NCI-H2081 treated with DMSO at 0.1 percent for 48 hours (cell line): ENCODE measurements around the gene TMEM167B.
A peak's percentile ranks its signal among the peaks of the same experiment; 100 is the strongest.

Source experiments
- DNase-seq: peaks from one replicate; lab custom pipeline; 2025; lab: John Stamatoyannopoulos, UW

The TMEM167B gene

GRCh38 chr1:109083501-109083900 is 7.1 kb upstream of the TMEM167B start:
- DNase-seq, result no peak

GRCh38 chr1:109083923-109084322 is 6.6 kb upstream of the TMEM167B start:
- no peak for DNase-seq

- DNase-seq, result no peak
Observed at GRCh38 chr1:109084563-109085517, 5.7 kb upstream of the TMEM167B start.

GRCh38 chr1:109089242-109090015 is 1.1 kb upstream of the TMEM167B start:
- DNase-seq, result no peak

- DNase-seq, result no peak
Observed at GRCh38 chr1:109091078-109091838, 694 bp downstream of the TMEM167B start.

- DNase-seq, result no peak
Observed at GRCh38 chr1:109091839-109092193, 1.3 kb downstream of the TMEM167B start.

GRCh38 chr1:109094377-109094803 is 3.8 kb downstream of the TMEM167B start:
- no peak for DNase-seq

DNA sequence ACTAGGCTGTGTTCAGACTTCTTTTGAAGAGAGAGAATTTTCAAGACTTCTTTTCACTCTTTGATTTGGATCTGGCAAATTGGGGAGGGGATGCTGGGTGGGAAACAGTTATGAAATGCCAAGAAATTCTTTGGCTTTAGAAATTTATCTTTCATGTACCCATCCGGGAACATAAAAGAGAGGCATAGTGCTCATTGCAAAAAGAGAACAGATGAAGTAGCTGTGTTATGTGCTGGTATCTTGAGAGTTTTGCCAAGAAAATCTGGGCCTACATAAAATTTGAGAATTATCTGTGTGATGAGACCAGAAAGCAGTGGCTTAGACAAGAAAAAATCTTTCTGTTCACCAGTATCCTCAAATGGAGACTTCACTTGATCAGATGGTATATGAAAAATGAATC is 4.3 kb downstream of the TMEM167B start:
- DNase-seq, result no peak

DNA sequence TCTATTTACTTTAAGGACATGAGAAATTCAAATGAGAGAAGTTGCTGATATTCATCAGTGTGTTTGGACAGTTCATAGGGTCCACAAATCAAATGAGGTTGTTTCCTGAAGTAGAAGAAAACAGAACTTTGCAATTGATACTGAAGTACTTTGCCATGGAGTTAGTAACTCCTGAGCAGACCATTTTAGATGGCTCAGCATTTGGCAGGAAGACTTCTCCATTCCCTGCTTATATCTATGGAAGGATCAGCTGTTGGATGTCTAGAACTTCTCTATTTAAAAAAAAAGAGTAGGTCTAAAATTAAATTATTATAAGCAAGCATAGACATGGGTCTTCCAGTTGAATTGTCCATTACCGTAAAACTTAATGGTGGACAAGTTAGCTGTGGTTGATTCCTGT is 5.1 kb downstream of the TMEM167B start:
- no peak for DNase-seq

DNA sequence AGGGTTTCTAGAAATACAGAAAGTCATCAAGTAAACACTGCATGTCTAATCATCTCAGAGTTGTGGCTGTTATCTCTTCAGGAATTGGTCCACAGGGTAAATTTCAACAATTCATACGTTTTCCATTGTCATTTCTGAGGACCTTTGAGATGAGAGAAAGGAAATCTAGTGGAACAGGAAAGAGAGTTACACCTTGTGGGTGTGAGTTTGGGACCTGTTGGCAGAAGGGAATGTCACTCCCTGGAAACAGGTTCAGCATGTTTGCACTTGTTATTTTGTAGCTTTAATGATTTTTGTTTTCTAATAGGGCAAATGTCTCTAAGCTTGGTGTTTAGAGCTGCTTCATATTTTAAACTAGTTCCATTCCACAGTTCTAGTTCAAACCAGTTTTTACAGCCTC is 5.6 kb downstream of the TMEM167B start:
- DNase-seq, result no peak

GRCh38 chr1:109099938-109100773 is 9.6 kb downstream of the TMEM167B start:
- peak; percentile 58 for DNase-seq

- no peak for DNase-seq
Observed at GRCh38 chr1:109104364-109105151, 14.0 kb downstream of the TMEM167B start.

DNA sequence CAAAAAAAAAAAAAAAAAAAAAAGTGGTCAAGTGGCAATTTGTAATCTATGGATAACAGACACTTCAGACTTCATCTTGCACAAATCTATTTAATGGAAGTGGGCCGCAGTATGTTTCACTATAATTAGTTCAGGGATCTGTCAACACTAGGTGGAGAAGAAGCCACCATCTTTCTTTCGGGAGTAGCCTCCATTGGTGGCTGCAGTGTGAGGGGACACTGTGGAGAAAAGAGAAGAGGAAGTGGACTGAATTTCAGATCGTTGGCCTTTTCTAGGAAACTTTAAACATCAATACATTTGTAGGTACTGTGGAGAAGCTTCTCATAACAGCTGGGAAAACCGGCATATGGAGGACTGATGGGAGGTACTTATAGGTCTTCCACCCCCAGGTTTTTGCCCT is 15.3 kb downstream of the TMEM167B start:
- DNase-seq, result no peak

DNA sequence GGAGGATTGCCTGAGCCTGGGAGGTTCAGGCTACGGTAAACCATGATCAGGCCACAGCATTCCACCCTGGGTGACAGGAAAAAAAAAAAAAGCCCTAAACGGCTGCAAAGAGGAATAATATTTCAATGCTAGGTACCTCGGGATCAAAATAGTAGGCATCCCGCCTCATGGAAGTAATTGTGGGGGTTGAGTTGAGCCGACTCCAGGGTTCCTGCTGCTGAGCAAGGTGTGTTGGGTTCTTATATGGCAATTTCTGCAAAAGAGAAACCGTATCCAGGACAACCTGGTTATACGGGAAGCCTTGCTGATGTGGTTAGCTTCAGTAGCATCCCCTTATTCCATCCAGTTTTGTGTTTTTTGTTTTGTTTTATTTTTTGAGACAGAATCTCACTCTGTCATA is 17.2 kb downstream of the TMEM167B start:
- DNase-seq, result no peak

DNA sequence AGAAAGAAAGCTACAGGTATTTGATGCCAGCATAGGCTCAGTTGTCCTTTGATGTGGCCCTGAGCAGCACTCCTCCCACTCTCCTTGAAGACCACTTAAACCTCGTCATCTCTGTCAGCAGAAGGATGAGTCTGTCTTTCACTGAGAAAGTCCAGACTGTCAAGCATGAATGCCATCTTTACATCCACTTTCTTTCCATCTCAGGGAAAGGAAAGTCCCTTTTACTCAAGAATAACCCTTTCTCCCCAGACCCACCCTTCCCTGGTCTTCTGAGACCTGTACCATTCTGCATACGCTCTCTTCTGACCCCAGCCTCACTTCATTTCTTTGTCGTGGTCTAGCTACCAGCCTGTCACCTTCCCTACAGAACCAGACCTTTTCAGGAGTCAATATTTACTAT is 19.3 kb downstream of the TMEM167B start:
- no peak for DNase-seq

GRCh38 chr1:109111386-109112055 is 21.0 kb downstream of the TMEM167B start:
- no peak for DNase-seq

DNA sequence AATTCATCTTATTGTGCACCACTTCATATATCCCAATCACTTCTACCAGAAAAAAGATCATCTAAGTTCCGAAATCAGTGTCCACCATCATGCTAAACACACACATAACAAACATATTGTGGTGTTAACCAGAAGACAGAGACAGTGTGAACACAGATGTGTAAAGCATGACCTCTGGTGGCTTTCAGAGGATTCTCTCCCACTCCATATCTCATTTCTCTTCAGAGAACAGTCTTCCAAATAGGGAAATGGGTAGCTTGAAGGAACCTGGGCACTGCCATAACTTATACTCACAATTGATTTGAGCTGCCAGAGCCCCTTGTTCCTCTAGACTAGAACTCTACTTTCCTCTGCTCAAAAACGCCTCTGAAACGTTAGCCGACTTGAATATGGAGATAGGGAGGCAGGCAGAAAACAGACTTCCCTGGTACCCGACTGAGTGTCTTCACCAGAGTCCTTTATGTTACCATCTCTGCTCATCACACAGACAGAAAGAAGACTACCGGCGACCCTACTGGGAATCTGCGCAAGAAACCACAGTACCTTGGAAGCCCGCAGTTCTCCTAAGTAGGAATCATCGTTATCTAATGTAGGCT is 21.6 kb downstream of the TMEM167B start:
- DNase-seq, result no peak

GRCh38 chr1:109112652-109113285 is 22.2 kb downstream of the TMEM167B start:
- no peak for DNase-seq
